B cell (primary cell): Measurements from ENCODE around the gene AMH. TPM values are rescaled to one million over a fixed set of nuclear protein-coding genes. Genes with fewer than 3 reads are reported as not detected.

Source experiments
- ATAC-seq: fragments of 200-7000 bp; cut with Tn5 transposase; one replicate; pipeline ENCODE4 v1.10.0; 2021; ENCODE audit warnings: low read depth, mild to moderate bottlenecking, moderate number of reproducible peaks, moderate library complexity
- CTCF ChIA-PET: fragments of 350-600 bp; sonication (Branson Sonifier 250); formaldehyde crosslinking; loops from one replicate; lab custom pipeline; 2021; ENCODE audit warnings: antibody characterized with exemption, inconsistent platforms; lab: Charles Lee
- POLR2A ChIA-PET: fragments of 350-600 bp; sonication (Branson Sonifier 250); formaldehyde crosslinking; loops from one replicate; lab custom pipeline; 2021; ENCODE audit warnings: antibody characterized with exemption; lab: Charles Lee
- DNase-seq: peaks from one replicate; pipeline ENCODE4 v3.0.0; 2013
- H2AFZ ChIP-seq: 2 replicates; pipeline ENCODE4 v1.6.1; 2012; ENCODE audit warnings: mild to moderate bottlenecking, low read depth, low read length; ENCODE audit not compliant: insufficient read depth, poor library complexity, severe bottlenecking
- H3K27ac ChIP-seq, 2 donors: 1 replicate in 1 of 2; 2 replicates in 1 of 2; pipeline ENCODE4 v1.5.1; 2012 to 2013; ENCODE audit warnings: low read length in 2 of 2, mild to moderate bottlenecking in 2 of 2, moderate library complexity in 1 of 2
- H3K27me3 ChIP-seq, 4 experiments: fragments of 200-600 bp in 1 of 4; sonication (generic) in 1 of 4; replicated peaks in 1 of 4; 1 replicate in 2 of 4; 2 replicates in 2 of 4; pipeline versions ENCODE4 v1.6.1 to v1.7.0; 2013 to 2016; ENCODE audit warnings: low read length in 3 of 4, mild to moderate bottlenecking in 2 of 4, mixed read lengths in 1 of 4, moderate library complexity in 1 of 4; ENCODE audit not compliant: insufficient read depth in 4 of 4, control insufficient read depth in 3 of 4; ENCODE audit errors: control extremely low read depth in 1 of 4
- H3K36me3 ChIP-seq, 2 experiments: replicated peaks in 1 of 2; 1 replicate in 1 of 2; 2 replicates in 1 of 2; pipeline versions ENCODE4 v1.6.1 to v1.7.1; 2013; ENCODE audit warnings: low read length in 1 of 2; ENCODE audit not compliant: insufficient read depth in 2 of 2, control insufficient read depth in 1 of 2; ENCODE audit errors: control extremely low read depth in 1 of 2, extremely low read depth in 1 of 2
- H3K4me1 ChIP-seq, 2 donors: fragments of 200-600 bp in 1 of 2; sonication (generic) in 1 of 2; 1 replicate in 1 of 2; 2 replicates in 1 of 2; pipeline versions ENCODE4 v1.5.1 to v1.6.1; 2013 to 2017; ENCODE audit warnings: low read length in 2 of 2; ENCODE audit not compliant: control insufficient read depth in 2 of 2, insufficient read depth in 2 of 2
- H3K4me2 ChIP-seq: replicated peaks from 2 replicates; pipeline ENCODE3; 2012; ENCODE audit warnings: mild to moderate bottlenecking, low read depth, low read length; ENCODE audit not compliant: poor library complexity, severe bottlenecking
- H3K4me3 ChIP-seq, 5 experiments: fragments of 200-600 bp in 1 of 5; sonication (generic) in 1 of 5; 1 replicate in 3 of 5; 2 replicates in 2 of 5; pipeline versions ENCODE4 v1.5.1 to v1.7.0; 2011 to 2016; ENCODE audit warnings: low read length in 4 of 5, mild to moderate bottlenecking in 4 of 5, low read depth in 2 of 5, control low read depth in 1 of 5, moderate library complexity in 1 of 5; ENCODE audit not compliant: insufficient read depth in 1 of 5; ENCODE audit errors: control extremely low read depth in 1 of 5, extremely low read depth in 1 of 5
- H3K79me2 ChIP-seq: fragments of 200-600 bp; sonication (generic); one replicate; pipeline ENCODE4 v1.6.0; 2016; ENCODE audit warnings: low read length; ENCODE audit not compliant: control insufficient read depth, insufficient read depth
- H3K9ac ChIP-seq: fragments of 200-600 bp; sonication (generic); 2 replicates; pipeline ENCODE4 v1.6.1; 2017; ENCODE audit warnings: mild to moderate bottlenecking, low read length, moderate library complexity
- H3K9me3 ChIP-seq, 3 donors: one replicate each; pipeline versions ENCODE4 v1.6.1 to v1.7.1; 2013; ENCODE audit warnings: low read length in 2 of 3; ENCODE audit not compliant: control insufficient read depth in 2 of 3, insufficient read depth in 1 of 3; ENCODE audit errors: control extremely low read depth in 1 of 3
- H4K20me1 ChIP-seq: 2 replicates; pipeline ENCODE4 v1.6.0; 2012; ENCODE audit warnings: mild to moderate bottlenecking, low read length; ENCODE audit not compliant: insufficient read depth, control insufficient read depth, poor library complexity, severe bottlenecking
- H3K27ac Mint-ChIP-seq: one replicate; pipeline ENCODE4 v1.8.0; 2021; ENCODE audit warnings: mixed read lengths
- H3K27me3 Mint-ChIP-seq: one replicate; pipeline ENCODE4 v1.8.0; 2021; ENCODE audit warnings: mixed read lengths
- H3K4me1 Mint-ChIP-seq: one replicate; pipeline ENCODE4 v1.8.0; 2021; ENCODE audit warnings: mixed read lengths
- H3K4me3 Mint-ChIP-seq: one replicate; pipeline ENCODE4 v1.8.0; 2021; ENCODE audit warnings: mixed read lengths
- H3K9me3 Mint-ChIP-seq: one replicate; pipeline ENCODE4 v1.8.0; 2022; ENCODE audit warnings: mixed read lengths; ENCODE audit not compliant: insufficient read depth
- CTCF ChIP-seq: fragments of 200-600 bp; IDR thresholded peaks from one replicate; pipeline ENCODE4 v1.8.0; 2022; ENCODE audit warnings: antibody characterized with exemption, mild to moderate bottlenecking
- EZH2 ChIP-seq: IDR thresholded peaks from 2 replicates; pipeline ENCODE4 v1.6.1; 2012; ENCODE audit warnings: borderline replicate concordance, low read depth, mild to moderate bottlenecking, moderate library complexity, low read length; ENCODE audit not compliant: insufficient read depth, poor library complexity, severe bottlenecking
- WGBS: methylation state at CpG from one replicate; pipeline ENCODE4 v1.1.5; 2013; ENCODE audit warnings: missing lambda C conversion rate; ENCODE audit not compliant: insufficient coverage; 5-methylcytosine and 5-hydroxymethylcytosine counted together
- intact Hi-C: fragments of 100-400 bp; cut with micrococcal nuclease; formaldehyde crosslinking; loops from one replicate; pipeline ENCODE4 v1.10.0; 2022
- polyA plus RNA-seq: library from polyadenylated mRNA; depleted of rRNA; stranded (reverse); fragments of >200 nt; gene quantifications from 2 replicates; pipeline ENCODE4 v1.2.3, GENCODE V29; 2012
- total RNA-seq, 2 donors: library from RNA; stranded (reverse); fragments of 120-200 nt in 1 of 2; gene quantifications; 1 replicate in 1 of 2; 2 replicates in 1 of 2; pipeline versions ENCODE4 v1.2.3 to v1.2.4, GENCODE V29; 2013 to 2022

Gene AMH
- total and polyA plus RNA-seq, 2 donors (not counting 1 experiment from before 2014, with no cell fraction given) = 1.5 to 4.5 TPM

DNA sequence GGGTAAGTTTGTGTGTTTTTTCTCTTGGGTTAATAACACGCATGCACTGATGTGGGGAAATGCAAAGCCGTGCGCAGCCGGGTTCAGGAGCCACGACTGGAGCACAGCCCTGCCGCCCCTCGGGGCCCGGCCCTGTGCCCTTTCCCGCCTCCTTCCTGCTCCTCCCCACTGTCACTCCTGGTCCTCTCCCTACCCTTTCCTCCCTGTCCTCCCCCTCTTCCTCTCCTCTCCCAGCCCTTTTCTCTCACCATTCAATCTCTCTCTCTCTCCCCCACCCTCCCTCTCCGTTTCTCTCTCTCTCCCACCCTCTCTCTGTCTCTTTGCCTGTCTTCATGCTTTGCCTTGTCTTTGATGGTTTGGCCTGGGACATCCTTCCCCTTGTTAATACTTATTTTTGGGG, 40.1 kb upstream of the AMH start:
- Histone ChIP-seq H3K9ac (no peak overlapping the region), H3K4me3 (no peak overlapping the region), H4K20me1 (peaks cover 49% of the 10 kb centered on the region), H3K27me3 (no peaks in the 10 kb centered on the region), H3K4me2 (no peak overlapping the region), H3K9me3 (no peaks in the 10 kb centered on the region), H3K27ac (no peak overlapping the region), H3K79me2 (peaks cover 62% of the 10 kb centered on the region), H3K36me3 (peaks cover 0 to 58% of the 10 kb centered on the region in 2 experiments), H2AFZ (no peak overlapping the region), H3K4me1 (peaks cover 0 to 6% of the 10 kb centered on the region in 2 donors)
- no peaks in the 10 kb centered on the region for H3K27me3 Mint-ChIP-seq
- ChIA-PET POLR2A (no interaction called here), CTCF (interaction anchor here (0.9 to 2.6 kb wide), 8 partner anchors 7 to 80 kb away, joined by 3 to 8 read pairs (median 4); partner anchors contain the start of gene PLEKHJ1)
- WGBS = 97% methylated on average over 7 of the region's 10 CpGs
- ATAC-seq (no peak), DNase-seq (no peak)
- peak; percentile 6 for TF ChIP-seq CTCF
- TF ChIP-seq EZH2 = no peak
- no peak overlapping the region for H3K4me3 Mint-ChIP-seq
- H3K4me1 Mint-ChIP-seq = peaks cover 4% of the 10 kb centered on the region
- no peaks in the 10 kb centered on the region for H3K9me3 Mint-ChIP-seq
- H3K27ac Mint-ChIP-seq = no peak overlapping the region
- intact Hi-C loops = no loop called here

DNA sequence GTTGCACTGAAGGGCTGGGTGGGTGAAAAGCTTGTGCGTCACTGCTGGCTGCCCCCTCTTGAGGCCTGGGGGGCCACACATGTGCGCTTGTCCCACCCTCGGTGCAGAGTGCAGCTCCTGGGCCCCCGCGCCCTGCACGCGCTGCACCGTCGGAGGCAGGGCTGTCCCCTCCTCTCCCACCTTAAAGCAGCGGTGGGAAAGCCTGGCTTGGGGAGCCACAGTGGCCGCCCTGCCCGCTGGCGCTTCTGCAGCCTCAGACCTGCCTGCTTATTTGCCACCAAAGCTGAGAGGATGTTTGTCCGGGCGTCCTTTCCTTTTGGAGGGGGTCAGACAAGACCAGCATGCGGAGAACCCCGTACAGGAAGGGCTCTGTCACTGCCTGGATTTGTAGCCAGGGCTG, 39.7 kb upstream of the AMH start:
- CTCF ChIA-PET = interaction anchor here (0.9 to 2.6 kb wide), 3 partner anchors 14 to 54 kb away, joined by 3 to 8 read pairs (median 6); partner anchors contain the start of gene PLEKHJ1
- POLR2A ChIA-PET = no interaction called here
- Histone ChIP-seq H3K4me3 (no peak overlapping the region), H3K36me3 (peaks cover 0 to 62% of the 10 kb centered on the region in 2 experiments), H3K27me3 (no peaks in the 10 kb centered on the region), H3K27ac (no peak overlapping the region), H3K79me2 (peaks cover 59% of the 10 kb centered on the region), H3K4me1 (peaks cover 0 to 6% of the 10 kb centered on the region in 2 donors), H2AFZ (no peak overlapping the region), H3K9me3 (no peaks in the 10 kb centered on the region), H3K4me2 (no peak overlapping the region), H3K9ac (no peak overlapping the region), H4K20me1 (peaks cover 48% of the 10 kb centered on the region)
- Mint-ChIP-seq H3K9me3 (no peaks in the 10 kb centered on the region), H3K27ac (no peak overlapping the region), H3K27me3 (no peaks in the 10 kb centered on the region), H3K4me1 (peaks cover 2% of the 10 kb centered on the region), H3K4me3 (no peak overlapping the region)
- ATAC-seq (no peak), DNase-seq (no peak)
- WGBS = 99% methylated on average over 17 of the region's 17 CpGs
- TF ChIP-seq CTCF (no peak), EZH2 (no peak)
- intact Hi-C loops = no loop called here
